Thoracic aorta (tissue), 2 donors: ENCODE results near the gene TAF1. TPM values are rescaled to one million over a fixed set of nuclear protein-coding genes. Genes with fewer than 3 reads are reported as not detected.

Source experiments
- ATAC-seq: fragments of 150-250 bp; one replicate; pipeline ENCODE4 v1.8.0; 2017; ENCODE audit warnings: low read depth; ENCODE audit not compliant: insufficient number of reproducible peaks, low FRiP score
- DNase-seq: peaks from one replicate; pipeline ENCODE4 v3.0.0-alpha.2; 2020; ENCODE audit warnings: low spot score
- H3K27ac ChIP-seq, 2 donors: fragments of 200-600 bp; sonication (generic); 1 replicate in 1 of 2; 2 replicates in 1 of 2; pipeline ENCODE4 v1.5.1; 2016; ENCODE audit warnings: mild to moderate bottlenecking in 2 of 2, moderate library complexity in 2 of 2
- H3K27me3 ChIP-seq: fragments of 200-600 bp; sonication (generic); replicated peaks from 2 replicates; pipeline ENCODE4 v1.6.0; 2016; ENCODE audit warnings: mild to moderate bottlenecking; ENCODE audit not compliant: insufficient read depth
- H3K36me3 ChIP-seq: fragments of 200-600 bp; sonication (generic); one replicate; pipeline ENCODE4 v1.5.1; 2016
- H3K4me1 ChIP-seq, 2 donors: fragments of 200-600 bp; sonication (generic); 1 replicate in 1 of 2; 2 replicates in 1 of 2; pipeline versions ENCODE4 v1.5.1 to v1.6.0; 2016; ENCODE audit warnings: low read depth in 2 of 2, mild to moderate bottlenecking in 1 of 2; ENCODE audit not compliant: control insufficient read depth in 1 of 2
- H3K4me3 ChIP-seq: fragments of 200-600 bp; sonication (generic); 2 replicates; pipeline ENCODE4 v1.5.1; 2016; ENCODE audit warnings: mild to moderate bottlenecking
- H3K9me3 ChIP-seq: fragments of 200-600 bp; sonication (generic); 2 replicates; pipeline ENCODE4 v1.5.1; 2016
- total RNA-seq, 2 donors: library from RNA; depleted of rRNA; stranded (reverse); fragments of >200 nt; gene quantifications; one replicate each; pipeline versions ENCODE4 v1.1.0 to v1.2.3, GENCODE V29; 2016
- TF ChIP-seq, protein P1 (sequence below): fragments of 200-600 bp; sonication (generic); IDR thresholded peaks from one replicate; pipeline ENCODE4 v1.5.1; 2019; ENCODE audit warnings: antibody characterized with exemption

The TAF1 gene
- total RNA-seq, 2 donors from 2014 or later: 38.0 to 81.0 TPM

DNA sequence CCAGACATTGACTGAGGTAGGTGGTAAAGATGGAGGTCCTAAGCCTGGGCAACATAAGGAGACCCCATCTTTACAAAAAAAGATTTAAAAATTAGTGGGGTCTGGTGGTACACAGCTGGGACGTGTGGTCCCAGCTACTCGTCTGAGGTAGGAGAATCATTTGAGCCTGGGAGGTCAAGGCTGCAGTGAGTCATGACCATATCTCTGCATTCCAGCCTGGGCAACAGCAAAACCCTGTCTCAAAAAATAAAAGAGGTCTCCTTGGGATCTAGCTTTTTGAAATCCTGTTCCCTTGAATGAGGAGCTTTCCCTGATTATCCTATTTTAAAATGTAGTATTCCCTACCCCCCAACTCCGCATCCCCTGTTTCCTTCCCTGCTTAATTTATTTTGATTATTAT lies 88.1 kb downstream of the TAF1 start:
- DNase-seq (no peak), ATAC-seq (no peak)
- Histone ChIP-seq H3K36me3 (peaks cover 22% of the 10 kb centered on the region), H3K4me1 (no peaks in the 10 kb centered on the region), H3K27ac (no peak overlapping the region), H3K27me3 (no peaks in the 10 kb centered on the region), H3K9me3 (no peaks in the 10 kb centered on the region), H3K4me3 (no peak overlapping the region)
- TF ChIP-seq, protein P1, sequence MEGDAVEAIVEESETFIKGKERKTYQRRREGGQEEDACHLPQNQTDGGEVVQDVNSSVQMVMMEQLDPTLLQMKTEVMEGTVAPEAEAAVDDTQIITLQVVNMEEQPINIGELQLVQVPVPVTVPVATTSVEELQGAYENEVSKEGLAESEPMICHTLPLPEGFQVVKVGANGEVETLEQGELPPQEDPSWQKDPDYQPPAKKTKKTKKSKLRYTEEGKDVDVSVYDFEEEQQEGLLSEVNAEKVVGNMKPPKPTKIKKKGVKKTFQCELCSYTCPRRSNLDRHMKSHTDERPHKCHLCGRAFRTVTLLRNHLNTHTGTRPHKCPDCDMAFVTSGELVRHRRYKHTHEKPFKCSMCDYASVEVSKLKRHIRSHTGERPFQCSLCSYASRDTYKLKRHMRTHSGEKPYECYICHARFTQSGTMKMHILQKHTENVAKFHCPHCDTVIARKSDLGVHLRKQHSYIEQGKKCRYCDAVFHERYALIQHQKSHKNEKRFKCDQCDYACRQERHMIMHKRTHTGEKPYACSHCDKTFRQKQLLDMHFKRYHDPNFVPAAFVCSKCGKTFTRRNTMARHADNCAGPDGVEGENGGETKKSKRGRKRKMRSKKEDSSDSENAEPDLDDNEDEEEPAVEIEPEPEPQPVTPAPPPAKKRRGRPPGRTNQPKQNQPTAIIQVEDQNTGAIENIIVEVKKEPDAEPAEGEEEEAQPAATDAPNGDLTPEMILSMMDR: no peak

DNA sequence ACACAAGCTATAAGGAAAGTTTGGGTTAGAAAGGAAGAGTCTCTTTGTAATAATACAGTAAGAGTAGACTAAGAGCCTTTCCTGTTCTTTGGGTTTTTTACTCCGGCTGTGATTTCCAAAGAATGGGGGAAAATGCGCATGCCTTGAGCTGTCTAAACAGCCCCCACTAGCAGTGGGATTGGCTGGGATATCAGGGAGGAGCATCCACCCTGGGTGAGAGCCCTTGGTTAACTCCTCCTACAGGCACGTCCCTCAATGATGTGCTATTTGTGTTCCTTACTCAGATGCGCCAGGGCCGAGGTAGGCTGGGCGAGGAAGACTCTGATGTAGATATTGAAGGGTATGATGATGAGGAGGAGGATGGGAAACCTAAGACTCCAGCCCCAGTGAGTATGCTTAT lies 92.7 kb downstream of the TAF1 start:
- TF ChIP-seq, protein P1: no peak
- no peak overlapping the region for H3K27ac ChIP-seq
- DNase-seq (no peak), ATAC-seq (no peak)
- no peaks in the 10 kb centered on the region for H3K9me3 ChIP-seq
- no peaks in the 10 kb centered on the region for H3K4me1 ChIP-seq
- no peak overlapping the region for H3K4me3 ChIP-seq
- peaks cover 51% of the 10 kb centered on the region for H3K36me3 ChIP-seq
- H3K27me3 ChIP-seq: no peaks in the 10 kb centered on the region

DNA sequence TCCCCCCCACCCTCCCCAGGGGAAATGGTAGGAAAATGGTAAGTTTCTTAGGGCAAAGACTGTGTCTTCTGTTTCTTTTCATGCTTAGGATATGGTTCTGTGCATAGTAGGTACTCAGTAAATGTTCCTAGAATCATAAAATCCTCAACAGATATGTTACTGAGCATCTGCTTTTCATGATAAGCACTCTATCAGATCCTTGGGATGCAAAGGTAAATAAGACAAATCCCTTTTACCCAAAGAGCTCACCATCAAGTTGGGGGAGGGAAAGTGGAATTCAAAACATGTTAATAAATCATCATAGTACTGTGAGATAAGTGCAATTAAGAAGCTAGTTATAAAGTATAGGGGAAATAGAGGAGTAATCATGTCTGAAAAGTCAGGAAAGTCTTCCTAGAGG lies 98.8 kb downstream of the TAF1 start:
- no peaks in the 10 kb centered on the region for H3K4me1 ChIP-seq
- peaks cover 36% of the 10 kb centered on the region for H3K36me3 ChIP-seq
- ATAC-seq: no peak
- no peaks in the 10 kb centered on the region for H3K9me3 ChIP-seq
- TF ChIP-seq, protein P1: no peak
- H3K4me3 ChIP-seq: no peak overlapping the region
- H3K27ac ChIP-seq: no peak overlapping the region
- no peaks in the 10 kb centered on the region for H3K27me3 ChIP-seq
- DNase-seq: no peak

DNA sequence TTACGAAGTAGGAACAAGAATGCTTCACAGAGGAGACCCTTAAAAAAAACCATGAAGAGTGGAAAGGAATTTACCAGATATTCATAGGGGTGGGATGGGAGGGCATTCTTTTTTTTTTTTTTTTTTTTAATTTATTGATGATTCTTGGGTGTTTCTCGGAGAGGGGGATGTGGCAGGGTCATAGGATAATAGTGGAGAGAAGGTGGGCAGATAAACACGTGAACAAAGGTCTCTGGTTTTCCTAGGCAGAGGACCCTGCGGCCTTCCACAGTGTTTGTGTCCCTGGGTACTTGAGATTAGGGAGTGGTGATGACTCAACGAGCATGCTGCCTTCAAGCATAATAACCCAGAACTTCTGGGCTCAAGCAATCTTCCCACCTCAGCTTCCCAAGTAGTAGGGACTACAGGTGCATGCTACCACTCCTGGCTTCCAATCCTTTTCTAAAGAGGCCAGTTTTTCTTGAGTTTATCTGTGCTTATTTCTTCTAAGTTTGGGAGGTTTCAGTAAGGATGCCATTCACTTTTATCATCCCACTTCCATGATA lies 100.9 kb downstream of the TAF1 start:
- Histone ChIP-seq H3K36me3 (peaks cover 15% of the 10 kb centered on the region), H3K4me3 (no peak overlapping the region), H3K9me3 (no peaks in the 10 kb centered on the region), H3K27me3 (no peaks in the 10 kb centered on the region), H3K27ac (no peak overlapping the region), H3K4me1 (no peaks in the 10 kb centered on the region)
- TF ChIP-seq, protein P1: no peak
- DNase-seq (no peak), ATAC-seq (no peak)

DNA sequence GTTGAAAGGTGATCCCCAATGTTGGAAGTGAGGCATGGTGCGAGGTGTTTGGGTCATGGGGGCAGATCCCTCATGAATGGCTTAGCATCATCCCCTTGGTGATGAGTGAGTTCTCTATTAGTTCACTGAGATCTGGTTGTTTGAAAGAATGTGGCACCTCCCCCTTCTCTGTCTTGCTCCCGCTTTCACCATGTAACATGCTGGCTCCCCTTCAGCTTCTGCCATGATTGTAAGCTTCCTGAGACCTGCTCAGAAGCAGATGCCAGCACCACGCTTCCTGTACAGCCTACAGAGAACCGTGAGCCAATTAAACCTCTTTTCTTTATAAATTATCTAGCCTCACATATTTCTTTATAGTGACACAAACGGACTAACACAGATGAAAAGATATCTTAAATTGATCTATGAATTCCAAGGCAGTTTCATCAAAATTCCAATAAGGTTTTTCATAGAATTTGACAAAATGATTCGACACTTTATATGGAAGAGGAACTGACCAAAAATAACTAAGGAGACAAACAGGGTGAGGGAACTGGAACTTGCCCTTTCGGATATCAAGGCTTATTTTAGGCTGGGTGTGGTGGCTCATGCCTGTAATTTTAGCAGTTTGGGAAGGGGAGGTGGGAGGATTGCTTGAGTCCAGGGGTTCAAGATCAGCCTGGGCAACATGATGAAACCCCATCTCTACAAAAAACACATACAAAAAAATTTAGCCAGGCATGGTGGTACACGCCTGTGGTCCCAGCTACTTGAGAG lies 109.8 kb downstream of the TAF1 start:
- no peak overlapping the region for H3K27ac ChIP-seq
- H3K9me3 ChIP-seq: no peaks in the 10 kb centered on the region
- ATAC-seq (no peak), DNase-seq (no peak)
- no peak overlapping the region for H3K4me3 ChIP-seq
- TF ChIP-seq, protein P1: no peak
- no peaks in the 10 kb centered on the region for H3K4me1 ChIP-seq
- H3K27me3 ChIP-seq: no peaks in the 10 kb centered on the region
- H3K36me3 ChIP-seq: no peaks in the 10 kb centered on the region
